HL-60 (cell line): ENCODE results near the gene DOCK10.

Experiments used
- CTCF ChIP-seq: IDR thresholded peaks from one replicate; pipeline ENCODE4 v1.5.1; 2011; ENCODE audit warnings: low read length, control low read depth, inconsistent platforms; ENCODE audit not compliant: insufficient read depth
- POLR2AphosphoS5 ChIP-seq: IDR thresholded peaks from 2 replicates; pipeline ENCODE4 v1.6.1; 2012; ENCODE audit warnings: low read depth
- REST ChIP-seq: IDR thresholded peaks from 2 replicates; pipeline ENCODE4 v1.6.1; 2012; ENCODE audit warnings: low read depth; ENCODE audit not compliant: insufficient replicate concordance

- no peak for TF ChIP-seq CTCF
- TF ChIP-seq POLR2AphosphoS5, result no peak
- TF ChIP-seq REST, result no peak
Observed at GRCh38 chr2:224846161-224846560, 196.1 kb downstream of the DOCK10 start.
